HCT116 (cell line): ENCODE results near the gene METTL26. TPM values are rescaled to one million over a fixed set of nuclear protein-coding genes. Genes with fewer than 3 reads are reported as not detected.
A peak's percentile ranks its signal among the peaks of the same experiment; 100 is the strongest.

Source experiments
- ATAC-seq: fragments of 200-7000 bp; cut with Tn5 transposase; 2 replicates; pipeline ENCODE4 v1.9.1; 2020; ENCODE audit warnings: mild to moderate bottlenecking, moderate library complexity
- BruUV-seq: library from RNA; stranded (reverse); fragments of 400-500 nt; replicated peaks from 2 replicates; lab custom pipeline; 2021; lab: Mats Ljungman, UMichigan
- CTCF ChIA-PET: fragments of 300-600 bp; sonication (Branson Sonifier 250); formaldehyde crosslinking; loops from one replicate; lab custom pipeline; 2021; ENCODE audit warnings: antibody characterized with exemption; lab: Charles Lee
- POLR2A ChIA-PET: fragments of 300-600, 350-600 bp; sonication (Branson Sonifier 250); formaldehyde crosslinking; loops from one replicate; lab custom pipeline; 2021; ENCODE audit warnings: antibody characterized with exemption; lab: Charles Lee
- RAD21 ChIA-PET, 2 experiments: fragments of 300-600 bp; sonication (Branson Sonifier 250); formaldehyde crosslinking; loops; one replicate each; lab custom pipeline; 2023; ENCODE audit warnings: low total read pairs in 2 of 2; ENCODE audit not compliant: uncharacterized antibody in 2 of 2, unreplicated experiment in 2 of 2, low non-redundant PET in 1 of 2; lab: Charles Lee
- DNase-seq: peaks from one replicate; pipeline ENCODE4 v3.0.0-alpha.2; 2010; ENCODE audit warnings: low read depth, low spot score
- H2AFZ ChIP-seq: fragments of 200-600 bp; shearing (Covaris generic), sonication (generic); 2 replicates; pipeline ENCODE4 v1.6.1; 2017; ENCODE audit warnings: low read depth, mixed run types, mixed read lengths, antibody characterized with exemption, low read length; ENCODE audit not compliant: poor library complexity, severe bottlenecking
- H3K27ac ChIP-seq: 2 replicates; pipeline ENCODE4 v1.5.1; 2012; ENCODE audit warnings: low read depth, low read length
- H3K27me3 ChIP-seq: fragments of 200-600 bp; sonication (generic); 2 replicates; pipeline ENCODE4 v1.6.1; 2016; ENCODE audit warnings: mixed run types, low read length, mixed read lengths; ENCODE audit not compliant: insufficient read depth
- H3K36me3 ChIP-seq, 2 experiments: fragments of 200-500 bp in 1 of 2; fragments of 200-600 bp in 1 of 2; sonication (Bioruptor generic) in 1 of 2; sonication (generic) in 1 of 2; 2 replicates each; pipeline versions ENCODE4 v1.5.1 to v1.6.1; 2014 to 2016; ENCODE audit warnings: low read length in 2 of 2, inconsistent platforms in 1 of 2, mixed read lengths in 1 of 2, mixed run types in 1 of 2; ENCODE audit not compliant: insufficient read depth in 2 of 2, control insufficient read depth in 1 of 2
- H3K4me1 ChIP-seq, 2 experiments: fragments of 200-600 bp in 1 of 2; sonication (generic) in 1 of 2; 2 replicates each; pipeline versions ENCODE4 v1.5.1 to v1.6.1; 2012 to 2017; ENCODE audit warnings: low read length in 2 of 2, inconsistent platforms in 1 of 2, mild to moderate bottlenecking in 1 of 2, mixed read lengths in 1 of 2, mixed run types in 1 of 2, moderate library complexity in 1 of 2; ENCODE audit not compliant: insufficient read depth in 2 of 2, control insufficient read depth in 1 of 2
- H3K4me2 ChIP-seq: fragments of 200-600 bp; sonication (generic); 2 replicates; pipeline ENCODE4 v1.6.1; 2017; ENCODE audit warnings: mixed run types, low read length, mixed read lengths
- H3K4me3 ChIP-seq, 2 experiments: fragments of 200-600 bp in 1 of 2; sonication (generic) in 1 of 2; replicated peaks in 1 of 2; 2 replicates each; pipeline ENCODE4 v1.5.1; 2011 to 2016; ENCODE audit warnings: low read length in 2 of 2, control low read depth in 1 of 2, low read depth in 1 of 2, mild to moderate bottlenecking in 1 of 2, mixed read lengths in 1 of 2, mixed run types in 1 of 2
- H3K79me2 ChIP-seq: fragments of 200-600 bp; sonication (generic); 2 replicates; pipeline ENCODE4 v1.6.1; 2017; ENCODE audit warnings: mild to moderate bottlenecking, mixed run types, low read length, moderate library complexity, mixed read lengths; ENCODE audit not compliant: insufficient read depth
- H3K9ac ChIP-seq: fragments of 200-600 bp; sonication (generic); 2 replicates; pipeline ENCODE4 v1.6.1; 2016; ENCODE audit warnings: low read length, mixed read lengths
- H3K9me2 ChIP-seq: fragments of 200-600 bp; sonication (generic), shearing (Covaris generic); 2 replicates; pipeline ENCODE4 v1.6.1; 2017; ENCODE audit warnings: mixed run types, mild to moderate bottlenecking, moderate library complexity; ENCODE audit not compliant: insufficient read depth
- H3K9me3 ChIP-seq, 2 experiments: fragments of 200-500 bp in 1 of 2; fragments of 200-600 bp in 1 of 2; sonication (Bioruptor generic) in 1 of 2; sonication (generic) in 1 of 2; 2 replicates each; pipeline ENCODE4 v1.6.1; 2014 to 2017; ENCODE audit warnings: low read length in 2 of 2, mixed read lengths in 2 of 2, inconsistent platforms in 1 of 2, low read depth in 1 of 2, mild to moderate bottlenecking in 1 of 2, mixed run types in 1 of 2, moderate library complexity in 1 of 2; ENCODE audit not compliant: control insufficient read depth in 1 of 2, insufficient read depth in 1 of 2
- H4K20me1 ChIP-seq: fragments of 200-600 bp; sonication (generic), shearing (Covaris generic); 2 replicates; pipeline ENCODE4 v1.6.1; 2017; ENCODE audit warnings: mixed run types, mild to moderate bottlenecking, moderate library complexity; ENCODE audit not compliant: insufficient read depth
- CBX3 ChIP-seq: IDR thresholded peaks from 2 replicates; pipeline ENCODE4 v1.6.1; 2012; ENCODE audit warnings: low read depth
- CEBPB ChIP-seq: IDR thresholded peaks from 2 replicates; pipeline ENCODE4 v1.6.1; 2012; ENCODE audit warnings: low read depth
- EGR1 ChIP-seq: IDR thresholded peaks from 2 replicates; pipeline ENCODE4 v1.6.1; 2012; ENCODE audit warnings: low read depth
- ELF1 ChIP-seq: IDR thresholded peaks from 2 replicates; pipeline ENCODE4 v1.6.1; 2012; ENCODE audit warnings: low read depth, borderline replicate concordance
- EZH2 ChIP-seq: fragments of 200-600 bp; sonication (generic); IDR thresholded peaks from 2 replicates; pipeline ENCODE4 v1.6.1; 2017; ENCODE audit warnings: antibody characterized with exemption, mixed run types
- EZH2phosphoT487 ChIP-seq: fragments of 200-600 bp; IDR thresholded peaks from 2 replicates; pipeline ENCODE4 v1.6.1; 2018; ENCODE audit warnings: antibody characterized with exemption, borderline replicate concordance
- FOSL1 ChIP-seq: IDR thresholded peaks from 2 replicates; pipeline ENCODE4 v1.6.1; 2012; ENCODE audit warnings: low read depth
- POLR2AphosphoS5 ChIP-seq: IDR thresholded peaks from 2 replicates; pipeline ENCODE4 v1.6.1; 2011; ENCODE audit warnings: mild to moderate bottlenecking, low read depth, low read length, moderate library complexity
- RAD21 ChIP-seq: IDR thresholded peaks from 2 replicates; pipeline ENCODE4 v1.6.1; 2012; ENCODE audit warnings: low read depth, mild to moderate bottlenecking
- SIN3A ChIP-seq: IDR thresholded peaks from 2 replicates; pipeline ENCODE4 v1.6.1; 2012; ENCODE audit warnings: low read depth
- SP1 ChIP-seq: IDR thresholded peaks from 2 replicates; pipeline ENCODE4 v1.6.1; 2012; ENCODE audit warnings: low read depth
- SRF ChIP-seq: IDR thresholded peaks from 2 replicates; pipeline ENCODE4 v1.6.1; 2012; ENCODE audit warnings: low read depth
- TCF7L2 ChIP-seq: IDR thresholded peaks from 2 replicates; pipeline ENCODE4 v1.7.0; 2011; ENCODE audit warnings: borderline replicate concordance, inconsistent platforms; ENCODE audit not compliant: insufficient read depth, insufficient read length; ENCODE audit errors: extremely low read depth
- YY1 ChIP-seq: IDR thresholded peaks from 2 replicates; pipeline ENCODE4 v1.6.1; 2011; ENCODE audit warnings: low read length, low read depth, moderate library complexity, mild to moderate bottlenecking; ENCODE audit not compliant: insufficient replicate concordance; ENCODE audit errors: extremely low read depth
- ZFX ChIP-seq: fragments of 450-650 bp; IDR thresholded peaks from 2 replicates; pipeline ENCODE4 v1.6.1; 2017
- intact Hi-C: fragments of 100-400 bp; cut with micrococcal nuclease; formaldehyde crosslinking; loops from 2 replicates; pipeline ENCODE4 v1.10.0; 2022
- total RNA-seq: library from RNA; stranded (reverse); gene quantifications from one replicate; pipeline ENCODE4 v1.2.1, GENCODE V29; 2021; ENCODE audit not compliant: unreplicated experiment
- TF ChIP-seq, protein P1 (sequence below), 3 experiments: fragments of 200-600 bp in 1 of 3; sonication (generic) in 1 of 3; IDR thresholded peaks in 2 of 3; conservative IDR thresholded peaks in 1 of 3; 2 replicates each; pipeline ENCODE4 v1.5.1; 2012 to 2017; ENCODE audit warnings: low read depth in 2 of 3, low read length in 2 of 3, antibody characterized with exemption in 1 of 3, borderline replicate concordance in 1 of 3, control low read depth in 1 of 3, mild to moderate bottlenecking in 1 of 3, mixed read lengths in 1 of 3, mixed run types in 1 of 3, moderate library complexity in 1 of 3; ENCODE audit not compliant: insufficient read depth in 1 of 3
- TF ChIP-seq, protein P2 (sequence below): IDR thresholded peaks from 2 replicates; pipeline ENCODE4 v1.6.1; 2012
- TF ChIP-seq, protein P3 (sequence below): IDR thresholded peaks from 2 replicates; pipeline ENCODE4 v1.6.1; 2012
- TF ChIP-seq, protein P4 (sequence below): IDR thresholded peaks from 2 replicates; pipeline ENCODE4 v1.6.1; 2012; ENCODE audit warnings: low read depth

The METTL26 gene
- total RNA-seq, 1 experiment from 2014 or later: 85.7 TPM

DNA sequence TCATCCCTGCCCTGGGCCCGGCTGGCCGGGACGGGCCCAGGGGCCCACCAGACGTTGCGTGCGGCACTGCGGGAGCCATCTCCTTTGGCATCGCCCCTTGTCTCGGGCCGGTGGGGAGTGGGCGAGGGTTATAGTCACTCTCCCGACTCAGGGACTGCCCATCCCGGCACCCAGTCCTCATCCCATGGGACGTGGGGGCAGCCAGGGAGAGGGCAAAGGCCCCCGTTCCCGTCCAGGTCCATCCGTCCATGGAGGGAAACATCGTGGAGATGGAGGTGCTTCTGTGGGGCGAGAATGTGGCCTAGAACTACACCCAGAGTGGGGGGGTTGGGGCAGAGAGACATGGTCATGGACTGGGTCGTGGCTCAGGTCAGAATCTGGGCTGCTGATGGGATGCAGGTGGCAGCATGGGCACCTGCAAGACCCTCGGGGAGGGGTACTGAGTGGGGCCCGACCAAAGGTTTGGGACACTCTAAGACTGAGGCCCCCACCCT, 10.6 kb upstream of the METTL26 start (continued):
- TF ChIP-seq, protein P1, sequence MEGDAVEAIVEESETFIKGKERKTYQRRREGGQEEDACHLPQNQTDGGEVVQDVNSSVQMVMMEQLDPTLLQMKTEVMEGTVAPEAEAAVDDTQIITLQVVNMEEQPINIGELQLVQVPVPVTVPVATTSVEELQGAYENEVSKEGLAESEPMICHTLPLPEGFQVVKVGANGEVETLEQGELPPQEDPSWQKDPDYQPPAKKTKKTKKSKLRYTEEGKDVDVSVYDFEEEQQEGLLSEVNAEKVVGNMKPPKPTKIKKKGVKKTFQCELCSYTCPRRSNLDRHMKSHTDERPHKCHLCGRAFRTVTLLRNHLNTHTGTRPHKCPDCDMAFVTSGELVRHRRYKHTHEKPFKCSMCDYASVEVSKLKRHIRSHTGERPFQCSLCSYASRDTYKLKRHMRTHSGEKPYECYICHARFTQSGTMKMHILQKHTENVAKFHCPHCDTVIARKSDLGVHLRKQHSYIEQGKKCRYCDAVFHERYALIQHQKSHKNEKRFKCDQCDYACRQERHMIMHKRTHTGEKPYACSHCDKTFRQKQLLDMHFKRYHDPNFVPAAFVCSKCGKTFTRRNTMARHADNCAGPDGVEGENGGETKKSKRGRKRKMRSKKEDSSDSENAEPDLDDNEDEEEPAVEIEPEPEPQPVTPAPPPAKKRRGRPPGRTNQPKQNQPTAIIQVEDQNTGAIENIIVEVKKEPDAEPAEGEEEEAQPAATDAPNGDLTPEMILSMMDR (IDR thresholded peaks at IDR 0.05 in 2 of 3, conservative IDR thresholded peaks at IDR 0.05 in 1 of 3; ENCODE audit: borderline replicate concordance in 1 of 3, insufficient read depth in 1 of 3, low read depth in 2 of 3, low read length in 2 of 3): no peak
- TF ChIP-seq SP1: no peak
- TF ChIP-seq RAD21: no peak

DNA sequence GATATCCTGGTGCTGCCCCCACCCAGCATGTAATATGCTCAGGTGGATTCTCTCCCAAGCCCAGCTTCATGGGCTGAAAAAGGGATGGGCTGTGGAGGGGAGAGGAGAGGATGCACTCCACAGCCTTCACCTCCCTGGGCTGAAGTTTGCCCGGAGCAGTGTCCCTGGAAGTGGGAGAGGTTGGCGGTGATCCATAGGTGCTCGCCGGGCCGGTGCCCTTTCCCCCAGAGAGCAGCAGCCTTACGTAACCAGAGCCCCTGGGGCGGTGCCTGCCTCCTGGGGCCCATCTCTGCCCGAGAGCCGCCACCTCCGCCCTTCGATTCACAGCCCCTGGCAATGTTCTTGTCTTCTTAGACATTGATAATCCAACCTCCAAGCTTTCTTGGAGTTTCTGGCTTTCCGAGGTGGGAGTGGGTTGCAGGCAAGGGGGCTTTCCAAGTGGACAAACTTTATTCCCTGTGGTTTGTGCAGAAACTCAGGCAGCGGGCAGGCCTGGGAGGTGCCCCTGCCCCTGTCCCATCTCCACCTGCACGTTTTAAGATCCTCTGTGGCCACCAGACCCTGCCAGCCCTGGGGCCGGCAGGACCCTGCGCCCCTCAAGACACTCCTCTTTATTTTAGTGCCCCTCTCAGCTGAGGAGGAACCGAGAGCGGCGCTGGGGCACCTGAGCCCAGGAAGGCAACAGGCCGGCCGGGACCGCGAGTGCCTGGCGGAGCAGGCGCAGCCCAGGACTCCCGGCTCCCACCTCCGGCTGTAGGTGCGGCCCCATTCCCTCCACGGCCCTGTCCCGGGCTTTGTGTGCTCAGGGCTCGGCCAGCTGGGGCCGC, 10.0 kb upstream of the METTL26 start:
- no peaks in the 10 kb centered on the region for H3K27me3 ChIP-seq
- H3K9me3 ChIP-seq: no peaks in the 10 kb centered on the region
- peaks cover 38% of the 10 kb centered on the region for H3K79me2 ChIP-seq
- no peaks in the 10 kb centered on the region for H3K36me3 ChIP-seq
- peak overlapping the region; percentile 54 for H3K4me2 ChIP-seq
- intact Hi-C loops: no loop called here
- H3K9me2 ChIP-seq: no peaks in the 10 kb centered on the region
- POLR2A ChIA-PET: no interaction called here
- ATAC-seq (no peak), DNase-seq (no peak)
- CTCF ChIA-PET: no interaction called here
- H3K27ac ChIP-seq: peak overlapping the region; percentile 96
- no peak overlapping the region for H3K4me3 ChIP-seq
- no TSS peak for BruUV-seq
- RAD21 ChIA-PET: no interaction called here
- H2AFZ ChIP-seq: no peak overlapping the region
- H4K20me1 ChIP-seq: no peaks in the 10 kb centered on the region
- H3K9ac ChIP-seq: peak overlapping the region; percentile 43
- peaks cover 19 to 60% of the 10 kb centered on the region in 2 experiments for H3K4me1 ChIP-seq
- TF ChIP-seq SP1 (no peak), CEBPB (no peak), CBX3 (no peak), FOSL1 (no peak), EZH2 (no peak), YY1 (no peak), SRF (no peak), EGR1 (no peak), TCF7L2 (no peak), ELF1 (no peak), ZFX (no peak), EZH2phosphoT487 (no peak), SIN3A (no peak), POLR2AphosphoS5 (no peak)
- TF ChIP-seq, protein P2, sequence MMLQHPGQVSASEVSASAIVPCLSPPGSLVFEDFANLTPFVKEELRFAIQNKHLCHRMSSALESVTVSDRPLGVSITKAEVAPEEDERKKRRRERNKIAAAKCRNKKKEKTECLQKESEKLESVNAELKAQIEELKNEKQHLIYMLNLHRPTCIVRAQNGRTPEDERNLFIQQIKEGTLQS: no peak
- TF ChIP-seq, protein P3, sequence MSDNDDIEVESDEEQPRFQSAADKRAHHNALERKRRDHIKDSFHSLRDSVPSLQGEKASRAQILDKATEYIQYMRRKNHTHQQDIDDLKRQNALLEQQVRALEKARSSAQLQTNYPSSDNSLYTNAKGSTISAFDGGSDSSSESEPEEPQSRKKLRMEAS: no peak
- TF ChIP-seq, protein P4, sequence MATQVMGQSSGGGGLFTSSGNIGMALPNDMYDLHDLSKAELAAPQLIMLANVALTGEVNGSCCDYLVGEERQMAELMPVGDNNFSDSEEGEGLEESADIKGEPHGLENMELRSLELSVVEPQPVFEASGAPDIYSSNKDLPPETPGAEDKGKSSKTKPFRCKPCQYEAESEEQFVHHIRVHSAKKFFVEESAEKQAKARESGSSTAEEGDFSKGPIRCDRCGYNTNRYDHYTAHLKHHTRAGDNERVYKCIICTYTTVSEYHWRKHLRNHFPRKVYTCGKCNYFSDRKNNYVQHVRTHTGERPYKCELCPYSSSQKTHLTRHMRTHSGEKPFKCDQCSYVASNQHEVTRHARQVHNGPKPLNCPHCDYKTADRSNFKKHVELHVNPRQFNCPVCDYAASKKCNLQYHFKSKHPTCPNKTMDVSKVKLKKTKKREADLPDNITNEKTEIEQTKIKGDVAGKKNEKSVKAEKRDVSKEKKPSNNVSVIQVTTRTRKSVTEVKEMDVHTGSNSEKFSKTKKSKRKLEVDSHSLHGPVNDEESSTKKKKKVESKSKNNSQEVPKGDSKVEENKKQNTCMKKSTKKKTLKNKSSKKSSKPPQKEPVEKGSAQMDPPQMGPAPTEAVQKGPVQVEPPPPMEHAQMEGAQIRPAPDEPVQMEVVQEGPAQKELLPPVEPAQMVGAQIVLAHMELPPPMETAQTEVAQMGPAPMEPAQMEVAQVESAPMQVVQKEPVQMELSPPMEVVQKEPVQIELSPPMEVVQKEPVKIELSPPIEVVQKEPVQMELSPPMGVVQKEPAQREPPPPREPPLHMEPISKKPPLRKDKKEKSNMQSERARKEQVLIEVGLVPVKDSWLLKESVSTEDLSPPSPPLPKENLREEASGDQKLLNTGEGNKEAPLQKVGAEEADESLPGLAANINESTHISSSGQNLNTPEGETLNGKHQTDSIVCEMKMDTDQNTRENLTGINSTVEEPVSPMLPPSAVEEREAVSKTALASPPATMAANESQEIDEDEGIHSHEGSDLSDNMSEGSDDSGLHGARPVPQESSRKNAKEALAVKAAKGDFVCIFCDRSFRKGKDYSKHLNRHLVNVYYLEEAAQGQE: no peak
